ENCODE measurements around the gene CPPED1.

CPPED1 gene

GRCh38 chr16:12754824-12755543 lies 48.7 kb downstream of the CPPED1 start:
- Histone ChIP-seq H3K9ac (ENCODE audit: low read length) (no peak overlapping the region), H3K9me3 (ENCODE audit: insufficient read depth, low read length) (no peaks in the 10 kb centered on the region), H2AFZ (ENCODE audit: low read depth, low read length) (no peak overlapping the region), H3K79me2 (ENCODE audit: low read length) (no peaks in the 10 kb centered on the region), H3K36me3 (replicated peaks; ENCODE audit: low read depth, low read length) (peaks cover 3% of the 10 kb centered on the region), H3K4me3 (ENCODE audit: low read length) (no peak overlapping the region), H3K4me2 (ENCODE audit: low read length) (no peak overlapping the region), H4K20me1 (ENCODE audit: insufficient read depth, low read length) (no peaks in the 10 kb centered on the region), H3K4me1 (ENCODE audit: low read length) (peaks cover 38% of the 10 kb centered on the region), H3K27me3 (ENCODE audit: low read depth, low read length) (no peaks in the 10 kb centered on the region), H3K27ac (ENCODE audit: low read length) (no peak overlapping the region)
- TF ChIP-seq EZH2phosphoT487 (IDR thresholded peaks at IDR 0.05; ENCODE audit: low read depth) (no peak), CTCF (IDR thresholded peaks at IDR 0.05; ENCODE audit: low read depth, low read length) (no peak)

DNA sequence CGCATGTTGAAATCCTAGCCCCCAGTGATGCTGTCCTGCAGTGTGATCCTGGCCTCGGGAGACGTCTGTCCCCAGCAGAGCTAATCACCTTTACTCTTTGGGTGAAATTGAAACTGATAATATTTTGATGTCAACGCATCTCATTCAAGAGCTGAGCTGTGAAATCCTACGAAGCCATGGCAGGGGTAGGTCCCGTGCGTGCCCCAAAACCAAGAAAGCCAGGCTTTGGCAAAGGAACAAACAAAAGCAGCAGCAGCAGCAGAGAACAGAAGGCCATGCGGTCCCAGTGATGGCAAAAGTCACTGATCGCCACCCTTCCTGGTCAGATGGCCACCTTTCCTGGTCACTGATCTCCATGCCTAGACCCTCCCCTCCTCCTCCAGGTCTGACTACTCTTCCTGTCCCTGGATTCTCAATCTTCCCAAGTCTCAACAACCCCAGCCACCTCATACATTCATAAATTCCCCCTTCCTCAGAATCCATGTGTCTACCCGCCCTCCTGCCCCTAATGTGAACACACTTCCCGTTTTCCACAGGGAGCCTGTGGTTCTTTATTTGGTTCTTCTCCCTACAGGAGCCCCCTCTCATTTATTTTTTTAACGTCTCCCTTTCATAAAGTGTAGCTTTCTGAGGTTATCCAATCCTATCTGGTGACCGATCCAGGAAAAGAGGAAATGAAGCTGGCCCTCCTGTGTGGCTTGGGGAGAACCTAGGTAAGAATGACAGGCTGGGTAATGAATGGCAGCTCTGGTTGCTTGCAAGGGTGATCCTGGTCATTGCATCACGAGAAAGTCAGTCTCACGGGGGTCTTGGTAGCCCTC lies 50.3 kb downstream of the CPPED1 start:
- Histone ChIP-seq H3K9me3 (ENCODE audit: insufficient read depth, low read length) (no peaks in the 10 kb centered on the region), H3K4me2 (ENCODE audit: low read length) (peak overlapping the region; percentile 46), H3K4me3 (ENCODE audit: low read length) (no peak overlapping the region), H3K27me3 (ENCODE audit: low read depth, low read length) (no peaks in the 10 kb centered on the region), H4K20me1 (ENCODE audit: insufficient read depth, low read length) (no peaks in the 10 kb centered on the region), H3K27ac (ENCODE audit: low read length) (no peak overlapping the region), H3K9ac (ENCODE audit: low read length) (no peak overlapping the region), H2AFZ (ENCODE audit: low read depth, low read length) (no peak overlapping the region), H3K79me2 (ENCODE audit: low read length) (no peaks in the 10 kb centered on the region), H3K4me1 (ENCODE audit: low read length) (peaks cover 30% of the 10 kb centered on the region), H3K36me3 (replicated peaks; ENCODE audit: low read depth, low read length) (peaks cover 3% of the 10 kb centered on the region)
- no peak for TF ChIP-seq EZH2phosphoT487 (IDR thresholded peaks at IDR 0.05; ENCODE audit: low read depth)
- TF ChIP-seq CTCF (IDR thresholded peaks at IDR 0.05; ENCODE audit: low read depth, low read length) = no peak

GRCh38 chr16:12752159-12752558 lies 51.5 kb downstream of the CPPED1 start:
- Histone ChIP-seq H3K4me1 (ENCODE audit: low read length) (peaks cover 30% of the 10 kb centered on the region), H3K4me2 (ENCODE audit: low read length) (no peak overlapping the region), H3K79me2 (ENCODE audit: low read length) (no peaks in the 10 kb centered on the region), H2AFZ (ENCODE audit: low read depth, low read length) (no peak overlapping the region), H3K9ac (ENCODE audit: low read length) (no peak overlapping the region), H3K27me3 (ENCODE audit: low read depth, low read length) (no peaks in the 10 kb centered on the region), H3K27ac (ENCODE audit: low read length) (no peak overlapping the region), H3K4me3 (ENCODE audit: low read length) (no peak overlapping the region), H3K9me3 (ENCODE audit: insufficient read depth, low read length) (no peaks in the 10 kb centered on the region), H4K20me1 (ENCODE audit: insufficient read depth, low read length) (no peaks in the 10 kb centered on the region), H3K36me3 (replicated peaks; ENCODE audit: low read depth, low read length) (peaks cover 3% of the 10 kb centered on the region)
- TF ChIP-seq CTCF (IDR thresholded peaks at IDR 0.05; ENCODE audit: low read depth, low read length) = no peak
- TF ChIP-seq EZH2phosphoT487 (IDR thresholded peaks at IDR 0.05; ENCODE audit: low read depth) = no peak

- Histone ChIP-seq H3K27ac (ENCODE audit: low read length) (peak overlapping the region; percentile 53), H3K9ac (ENCODE audit: low read length) (no peak overlapping the region; the same call in 1 of the 2 replicates), H3K79me2 (ENCODE audit: low read length) (no peaks in the 10 kb centered on the region), H2AFZ (ENCODE audit: low read depth, low read length) (no peak overlapping the region), H3K27me3 (ENCODE audit: low read depth, low read length) (no peaks in the 10 kb centered on the region), H3K4me1 (ENCODE audit: low read length) (peaks cover 30% of the 10 kb centered on the region), H3K36me3 (replicated peaks; ENCODE audit: low read depth, low read length) (peaks cover 3% of the 10 kb centered on the region), H3K9me3 (ENCODE audit: insufficient read depth, low read length) (no peaks in the 10 kb centered on the region), H4K20me1 (ENCODE audit: insufficient read depth, low read length) (no peaks in the 10 kb centered on the region), H3K4me3 (ENCODE audit: low read length) (peak overlapping the region; percentile 20; the same call in 1 of the 2 replicates), H3K4me2 (ENCODE audit: low read length) (peak overlapping the region; percentile 54)
- no peak for TF ChIP-seq CTCF (IDR thresholded peaks at IDR 0.05; ENCODE audit: low read depth, low read length)
- no peak for TF ChIP-seq EZH2phosphoT487 (IDR thresholded peaks at IDR 0.05; ENCODE audit: low read depth)
These were observed 53.2 kb downstream of the CPPED1 start for GRCh38 chr16:12750554-12750918.

All from OCI-LY3 (cell line).